Body of pancreas (tissue), 4 donors: ENCODE measurements around the gene TUBA8.
"Not testable (repeated sequence)": the region's sequence is repeated elsewhere in the genome, so short reads cannot be mapped to it uniquely, and the experiment has no call there.

Source experiments
- CTCF ChIP-seq, 7 experiments: fragments of 450-650 bp in 4 of 7; fragments of 200-600 bp in 3 of 7; sonication (generic) in 3 of 7; IDR thresholded peaks; one replicate each; pipeline ENCODE4 v1.5.1; 2016 to 2019; ENCODE audit warnings: antibody characterized with exemption in 7 of 7
- POLR2A ChIP-seq, 3 donors: fragments of 450-650 bp; IDR thresholded peaks; one replicate each; pipeline ENCODE4 v1.6.1; 2016; ENCODE audit warnings: antibody characterized with exemption in 3 of 3, mild to moderate bottlenecking in 2 of 3

GRCh38 chr22:18172776-18173175 lies 62.2 kb downstream of the TUBA8 start:
- not testable (repeated sequence) for TF ChIP-seq CTCF, POLR2A (IDR thresholded peaks at IDR 0.05)
